ENCODE measurements around the gene S100A7A.
"Not testable (repeated sequence)": the region's sequence is repeated elsewhere in the genome, so short reads cannot be mapped to it uniquely, and the experiment has no call there.

The S100A7A gene

GRCh38 chr1:153394391-153394790, 21.9 kb upstream of the S100A7A start:
- no peak for DNase-seq (ENCODE audit: insufficient read length, low spot score)
- no peak for FAIRE-seq

DNA sequence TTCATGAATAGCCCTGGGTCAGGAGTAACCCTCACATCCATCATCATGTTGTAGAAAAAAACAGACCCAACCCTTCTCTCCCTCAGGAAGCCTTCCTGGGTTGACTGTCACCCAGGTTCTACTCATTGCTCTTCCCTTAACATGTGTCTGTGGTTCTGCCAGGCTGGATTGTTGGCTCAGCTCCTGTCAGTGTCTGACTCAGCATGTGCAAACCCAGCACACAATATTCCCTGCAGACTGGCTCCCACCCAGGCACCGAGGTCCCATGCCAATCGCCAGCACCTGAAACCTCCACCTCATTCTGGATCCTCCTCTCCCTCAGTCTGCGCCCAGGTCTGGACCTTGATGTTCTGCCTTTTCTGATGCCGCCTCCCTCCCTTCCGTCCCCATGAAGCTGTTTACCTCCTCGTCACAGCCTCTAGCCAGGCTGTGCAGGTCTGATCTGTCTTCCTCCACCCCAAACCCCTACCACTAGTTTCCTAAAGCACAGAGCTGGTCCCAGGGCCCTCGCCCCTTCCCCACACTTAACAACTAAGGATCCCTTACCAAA, 21.1 kb upstream of the S100A7A start:
- FAIRE-seq = no peak

GRCh38 chr1:153395776-153396175, 20.5 kb upstream of the S100A7A start:
- no peak for DNase-seq (ENCODE audit: insufficient read length, low spot score)
- FAIRE-seq = no peak

More for the DNA sequence above, 21.1 kb upstream of the S100A7A start:
- no peak for DNase-seq (ENCODE audit: insufficient read length, low spot score)

DNA sequence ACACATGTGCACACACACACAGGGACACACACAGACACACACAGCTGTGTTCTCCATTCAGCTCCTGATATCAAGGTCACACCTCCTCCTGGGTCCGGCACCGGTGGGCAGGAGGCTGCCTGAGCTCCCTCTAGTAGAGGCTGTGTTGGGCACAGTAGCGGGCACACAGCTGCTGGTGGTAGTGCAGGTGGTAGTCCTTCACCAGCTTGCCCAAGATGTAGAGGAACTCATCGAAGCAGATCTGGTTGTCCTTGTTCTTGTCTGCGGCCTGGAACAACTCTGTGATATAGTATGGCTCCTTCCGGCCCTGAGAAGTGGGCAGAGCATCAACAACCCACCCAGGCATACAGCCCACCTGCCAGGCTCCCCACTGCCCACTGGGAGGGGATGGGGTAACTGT, 19.9 kb upstream of the S100A7A start:
- no peak for FAIRE-seq
- DNase-seq (ENCODE audit: insufficient read length, low spot score) = no peak

DNA sequence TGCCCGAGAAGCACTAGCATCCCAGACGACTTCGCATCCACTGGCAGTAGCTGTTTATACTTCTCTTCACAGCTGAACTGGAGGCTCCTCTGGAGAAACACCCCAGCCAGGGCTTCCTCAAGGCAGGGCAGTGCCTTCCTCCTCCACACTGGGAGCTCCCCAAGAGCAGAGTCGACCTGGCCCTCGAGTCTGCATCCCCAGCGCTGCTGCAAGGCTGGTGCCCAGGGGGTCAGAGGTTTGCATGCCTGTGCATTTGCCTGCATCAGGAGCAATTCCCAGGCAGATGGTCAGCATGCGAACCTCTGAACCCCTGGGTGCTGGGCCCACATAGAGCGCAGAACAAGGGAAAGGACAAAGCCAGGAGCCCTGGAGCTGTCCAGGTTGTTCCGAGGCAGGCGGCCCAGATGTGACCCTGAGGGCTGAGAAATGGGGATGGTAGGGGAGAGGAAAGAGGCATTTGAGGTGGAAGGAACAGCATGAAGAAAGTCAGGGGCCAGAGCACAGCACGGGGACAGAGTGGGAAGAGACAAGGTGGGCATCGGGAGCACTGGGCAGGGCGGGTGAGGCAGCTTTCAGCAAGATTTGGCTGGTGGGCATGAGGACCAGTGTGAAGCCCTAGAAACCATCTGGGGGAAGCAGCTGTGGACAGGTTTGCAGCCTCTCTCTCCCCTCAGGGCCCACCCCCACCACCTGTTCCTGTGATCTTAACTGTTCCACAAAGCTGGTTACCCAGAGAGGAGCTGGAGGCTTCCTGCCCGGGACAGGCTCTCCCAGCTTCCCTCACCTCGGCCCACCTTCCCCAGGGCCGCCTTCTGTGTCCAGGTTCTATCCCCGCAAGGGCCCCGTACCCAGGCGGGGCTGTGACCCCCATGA, 19.0 kb upstream of the S100A7A start:
- no peak for FAIRE-seq
- no peak for DNase-seq (ENCODE audit: insufficient read length, low spot score)

DNA sequence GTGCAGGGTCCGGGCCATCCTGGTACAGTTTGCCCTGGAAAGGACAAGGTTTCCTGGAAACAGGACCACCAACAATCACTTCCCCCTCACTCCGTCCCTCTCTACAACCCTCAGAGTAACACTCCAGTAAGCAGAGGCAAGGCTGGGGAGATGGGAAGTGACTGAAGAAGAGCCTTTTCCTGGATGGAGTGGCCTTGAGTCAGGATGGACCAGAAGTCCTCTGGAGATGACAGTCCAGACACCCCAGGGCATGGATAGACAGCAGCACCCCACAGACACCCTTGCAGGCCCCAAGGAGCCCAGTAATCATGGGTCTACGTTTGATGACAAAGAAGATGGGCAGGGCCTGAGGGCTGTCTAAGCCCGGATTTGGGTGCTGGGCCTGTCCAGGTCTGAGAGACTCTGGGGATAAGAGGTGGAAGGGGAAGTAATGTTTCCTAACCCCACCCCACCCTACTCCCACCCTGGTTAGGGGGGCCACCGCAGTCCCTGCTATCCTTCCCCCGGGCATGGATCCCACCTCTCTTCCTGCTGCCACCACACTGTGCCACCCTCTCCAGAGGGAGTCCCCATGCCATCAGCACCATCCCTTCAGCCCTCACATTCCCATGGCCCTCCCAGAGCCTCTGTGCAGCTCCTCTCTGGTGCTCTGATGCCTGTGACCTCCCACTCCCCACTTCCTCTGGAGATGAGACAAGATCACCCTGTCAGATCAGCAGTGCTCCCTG, 18.2 kb upstream of the S100A7A start:
- no peak for FAIRE-seq

DNA sequence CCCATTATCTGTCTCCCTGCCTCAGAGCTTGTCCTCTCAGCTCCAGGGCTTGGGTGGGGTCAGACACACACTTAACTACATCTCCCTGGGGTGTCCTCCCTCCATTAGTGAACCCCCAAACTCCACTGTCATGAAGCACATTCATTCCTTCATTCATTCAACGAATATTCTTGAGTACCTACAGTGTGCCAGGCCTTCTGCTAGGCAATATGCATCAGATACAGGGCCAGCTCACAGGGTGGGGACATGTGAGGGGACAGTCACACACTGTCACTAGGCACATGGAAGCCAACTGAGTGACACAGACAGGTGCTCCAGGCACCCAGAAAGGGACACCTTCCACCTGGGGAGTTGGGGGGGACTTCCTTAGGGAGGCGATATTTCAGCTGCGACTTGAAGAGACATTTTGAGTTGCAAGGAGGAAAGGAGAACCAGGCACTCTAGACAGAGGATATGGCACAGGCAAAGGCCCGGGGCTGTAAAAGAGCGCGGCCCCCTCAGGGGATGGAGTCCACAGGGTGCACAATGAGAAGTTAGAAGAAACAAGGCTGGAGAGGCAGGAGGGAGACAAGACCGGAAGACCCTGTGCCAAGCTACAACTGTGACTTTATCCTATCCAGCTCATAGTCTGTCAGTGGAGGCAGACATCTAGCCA, 16.8 kb upstream of the S100A7A start:
- no peak for FAIRE-seq

More for the DNA sequence above, 18.2 kb upstream of the S100A7A start:
- no peak for DNase-seq (ENCODE audit: insufficient read length, low spot score)

GRCh38 chr1:153400244-153400643, 16.1 kb upstream of the S100A7A start:
- DNase-seq (ENCODE audit: insufficient read length, low spot score) (no peak), FAIRE-seq (no peak)

More for the DNA sequence above, 16.8 kb upstream of the S100A7A start:
- DNase-seq (ENCODE audit: insufficient read length, low spot score) = no peak

DNA sequence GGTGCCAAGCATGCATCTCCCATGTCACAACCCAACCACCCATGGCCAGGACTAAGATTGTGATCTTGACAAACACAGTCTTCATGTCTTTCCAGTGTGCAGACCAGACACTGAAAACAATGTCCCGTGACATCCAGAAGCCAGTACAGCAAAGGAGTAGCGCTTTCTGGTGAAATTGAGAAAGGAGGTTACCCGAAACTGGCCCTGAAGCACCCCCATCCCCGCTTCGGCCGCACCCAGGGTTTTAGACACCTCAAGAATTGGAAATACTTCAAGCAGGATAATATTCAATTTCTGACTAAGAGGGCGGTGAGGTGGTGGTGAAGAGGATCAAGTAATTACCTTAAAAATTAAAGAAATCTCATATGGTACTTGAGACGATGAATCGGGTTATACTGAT, 14.9 kb upstream of the S100A7A start:
- FAIRE-seq = no peak
- DNase-seq (ENCODE audit: insufficient read length, low spot score) = no peak

DNA sequence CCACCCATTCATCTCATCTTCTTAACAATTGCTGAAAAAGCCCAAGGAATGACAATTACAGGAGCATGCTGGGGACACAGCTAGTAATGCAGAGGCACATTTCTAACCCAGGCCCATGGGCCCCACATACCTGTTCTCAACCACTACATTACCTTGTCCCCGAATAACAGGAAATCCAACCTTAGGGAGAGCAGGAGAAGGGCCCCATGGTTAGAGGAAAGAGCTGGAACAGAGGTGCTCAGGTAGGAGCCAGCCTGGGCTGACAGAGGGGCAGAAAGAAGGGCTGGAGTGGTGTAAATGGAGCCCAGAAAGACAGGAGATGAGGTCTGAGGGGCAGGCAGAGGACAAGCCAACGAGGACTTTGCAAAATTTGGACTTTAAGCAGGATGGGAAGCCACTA, 14.1 kb upstream of the S100A7A start:
- DNase-seq (ENCODE audit: insufficient read length, low spot score) = no peak
- no peak for FAIRE-seq

- FAIRE-seq (no peak), DNase-seq (ENCODE audit: insufficient read length, low spot score) (no peak)
Observed at GRCh38 chr1:153403421-153404085, 12.8 kb upstream of the S100A7A start.

DNA sequence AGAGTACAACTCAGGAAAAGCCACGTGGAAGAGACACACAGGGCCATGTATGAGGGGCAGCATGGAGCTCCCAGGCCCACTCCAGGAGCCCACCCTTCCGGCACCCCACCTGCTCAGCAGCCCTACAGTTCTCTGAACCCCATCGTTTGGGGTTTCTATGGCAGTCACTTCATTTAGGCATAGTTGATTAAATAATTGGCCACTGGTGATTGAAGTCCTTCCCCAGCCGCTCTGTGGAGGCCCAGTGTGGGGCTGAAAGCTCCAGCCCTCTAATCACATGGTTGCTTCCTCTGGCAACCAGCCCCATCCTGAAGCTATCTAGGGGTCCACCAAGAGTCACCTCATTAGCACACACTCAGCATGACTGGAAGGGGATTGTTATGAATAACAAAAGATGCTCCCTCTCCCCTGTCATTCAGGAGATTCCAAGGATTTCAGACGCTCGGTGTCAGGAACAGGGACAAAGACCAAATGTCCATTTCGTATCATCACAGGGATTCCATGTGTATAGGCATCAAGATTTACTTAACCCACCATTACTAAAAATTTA, 12.2 kb upstream of the S100A7A start:
- FAIRE-seq (no peak), DNase-seq (ENCODE audit: insufficient read length, low spot score) (no peak)

- no peak for FAIRE-seq
Observed at GRCh38 chr1:153404768-153405167, 11.6 kb upstream of the S100A7A start.

GRCh38 chr1:153405825-153406599, 10.3 kb upstream of the S100A7A start:
- DNase-seq (ENCODE audit: insufficient read length, low spot score); FAIRE-seq: not testable (repeated sequence)

More at GRCh38 chr1:153404768-153405167, 11.6 kb upstream of the S100A7A start:
- DNase-seq (ENCODE audit: insufficient read length, low spot score) = peak; percentile 48

DNA sequence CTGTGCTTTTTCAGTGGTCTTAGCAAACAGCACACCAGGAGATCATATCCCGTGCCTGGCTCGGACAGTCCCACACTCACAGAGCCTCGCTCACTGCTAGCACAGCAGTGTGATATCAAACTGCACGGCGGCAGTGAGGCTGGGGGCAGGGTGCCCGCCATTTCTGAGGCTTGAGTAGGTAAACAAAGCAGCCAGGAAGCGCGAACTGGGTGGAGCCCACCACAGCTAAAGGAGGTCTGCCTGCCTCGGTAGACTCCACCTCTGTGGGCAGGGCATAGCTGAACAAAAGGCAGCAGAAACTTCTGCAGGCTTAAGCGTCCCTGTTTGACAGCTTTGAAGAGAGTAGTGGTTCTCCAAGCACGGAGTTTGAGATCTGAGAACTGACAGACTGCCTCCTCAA, 9.0 kb upstream of the S100A7A start:
- not testable (repeated sequence) for FAIRE-seq; DNase-seq (ENCODE audit: insufficient read length, low spot score)

DNA sequence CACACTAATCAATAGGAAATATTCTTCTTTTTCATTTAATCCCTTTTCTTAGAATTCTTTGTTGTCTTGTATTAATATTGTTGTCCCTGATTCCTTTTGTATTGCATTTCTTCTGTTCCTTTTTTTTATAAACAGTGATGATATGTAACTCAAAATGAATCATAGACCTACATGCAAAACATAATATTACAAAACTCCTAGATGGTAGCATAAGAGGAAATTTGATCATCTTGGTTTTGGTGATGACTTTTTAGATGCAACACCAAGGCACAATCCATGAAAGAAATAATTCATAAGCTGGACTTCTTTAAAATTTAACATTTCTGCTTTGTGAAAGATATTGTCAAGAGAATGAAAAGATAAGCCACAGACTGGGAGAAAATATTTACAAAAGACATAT, 2.4 kb upstream of the S100A7A start:
- not testable (repeated sequence) for DNase-seq (ENCODE audit: insufficient read length, low spot score); FAIRE-seq

GRCh38 chr1:153417136-153417888, 992 bp downstream of the S100A7A start:
- no peak for FAIRE-seq
- no peak for DNase-seq (ENCODE audit: insufficient read length, low spot score)

DNA sequence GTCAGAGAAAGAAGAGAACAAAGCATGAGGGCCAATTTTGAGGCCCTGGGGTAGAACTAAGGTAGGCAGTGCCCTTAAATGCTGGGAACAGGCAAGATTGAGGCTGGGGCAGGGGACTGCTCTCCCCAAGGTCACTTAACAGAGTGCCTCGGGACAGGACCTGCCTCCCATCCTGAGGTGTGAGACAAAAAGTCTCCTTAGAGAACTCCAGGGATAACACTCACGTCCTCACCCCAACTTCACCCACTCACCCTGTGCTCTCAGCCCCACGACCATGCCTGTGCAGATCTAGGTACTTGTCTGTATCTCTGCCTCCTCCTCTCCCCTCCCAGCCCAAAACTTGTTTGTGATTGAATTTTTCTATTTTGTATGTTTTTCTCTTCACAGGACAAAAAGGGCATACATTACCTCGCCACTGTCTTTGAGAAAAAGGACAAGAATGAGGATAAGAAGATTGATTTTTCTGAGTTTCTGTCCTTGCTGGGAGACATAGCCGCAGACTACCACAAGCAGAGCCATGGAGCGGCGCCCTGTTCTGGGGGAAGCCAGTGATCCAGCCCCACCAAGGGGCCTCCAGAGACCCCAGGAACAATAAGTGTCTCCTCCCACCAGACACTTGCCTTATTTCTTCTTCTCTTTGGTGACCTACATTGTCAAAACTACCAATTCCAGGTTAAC, 2.6 kb downstream of the S100A7A start:
- not testable (repeated sequence) for DNase-seq (ENCODE audit: insufficient read length, low spot score); FAIRE-seq
